OCI-LY3 (cell line): ENCODE measurements around the gene KIAA1328.

ENCODE experiments used
- H2AFZ ChIP-seq: fragments of 200-600, 300-600 bp; shearing (Covaris generic); 2 replicates; pipeline ENCODE4 v1.6.0; 2014; ENCODE audit warnings: antibody characterized with exemption, low read depth, low read length
- H3K27ac ChIP-seq: fragments of 200-600, 300-600 bp; sonication (generic); 2 replicates; pipeline ENCODE4 v1.5.1; 2014; ENCODE audit warnings: mild to moderate bottlenecking, low read length, moderate library complexity, mixed read lengths
- H3K27me3 ChIP-seq: fragments of 200-600, 300-600 bp; sonication (generic); 2 replicates; pipeline ENCODE4 v1.6.1; 2014; ENCODE audit warnings: low read depth, low read length, mixed read lengths
- H3K36me3 ChIP-seq: fragments of 200-600, 300-600 bp; sonication (generic); replicated peaks from 2 replicates; pipeline ENCODE3; 2014; ENCODE audit warnings: low read depth, low read length, mixed read lengths
- H3K4me1 ChIP-seq: fragments of 300-600, 200-600 bp; sonication (generic); 2 replicates; pipeline ENCODE4 v1.6.1; 2014; ENCODE audit warnings: low read length, mixed read lengths
- H3K4me2 ChIP-seq: fragments of 200-600, 300-600 bp; sonication (generic); 2 replicates; pipeline ENCODE4 v1.6.1; 2014; ENCODE audit warnings: low read length, mixed read lengths
- H3K4me3 ChIP-seq: fragments of 300-600, 200-600 bp; sonication (generic); 2 replicates; pipeline ENCODE4 v1.5.1; 2014; ENCODE audit warnings: antibody characterized with exemption, mild to moderate bottlenecking, low read length, moderate library complexity
- H3K79me2 ChIP-seq: fragments of 300-600, 200-600 bp; shearing (Covaris generic); 2 replicates; pipeline ENCODE4 v1.6.1; 2014; ENCODE audit warnings: mild to moderate bottlenecking, low read length, mixed read lengths
- H3K9ac ChIP-seq: fragments of 300-600, 200-600 bp; shearing (Covaris generic); 2 replicates; pipeline ENCODE4 v1.6.0; 2014; ENCODE audit warnings: mild to moderate bottlenecking, low read length, moderate library complexity
- H3K9me3 ChIP-seq: fragments of 200-600, 300-600 bp; shearing (Covaris generic); 2 replicates; pipeline ENCODE4 v1.6.1; 2014; ENCODE audit warnings: low read length, mixed read lengths; ENCODE audit not compliant: insufficient read depth
- H4K20me1 ChIP-seq: fragments of 200-600, 300-600 bp; sonication (generic); 2 replicates; pipeline ENCODE4 v1.6.1; 2016; ENCODE audit warnings: low read length, mixed read lengths; ENCODE audit not compliant: insufficient read depth
- EZH2phosphoT487 ChIP-seq: fragments of 200-600 bp; shearing (Covaris generic); IDR thresholded peaks from 2 replicates; pipeline ENCODE4 v1.6.1; 2018; ENCODE audit warnings: antibody characterized with exemption, mixed run types, low read depth
- TF ChIP-seq, protein P1 (sequence below): fragments of 200-600, 300-600 bp; sonication (generic); IDR thresholded peaks from 2 replicates; pipeline ENCODE4 v1.5.1; 2014; ENCODE audit warnings: antibody characterized with exemption, low read length, low read depth

Gene KIAA1328

GRCh38 chr18:37274309-37275236 is 445.6 kb downstream of the KIAA1328 start:
- Histone ChIP-seq H3K36me3 (no peaks in the 10 kb centered on the region), H4K20me1 (peaks cover 10% of the 10 kb centered on the region; the same call in 1 of the 2 replicates), H3K27ac (no peak overlapping the region), H3K27me3 (no peaks in the 10 kb centered on the region), H3K4me2 (no peak overlapping the region), H3K9ac (no peak overlapping the region), H2AFZ (no peak overlapping the region), H3K4me3 (no peak overlapping the region), H3K4me1 (no peaks in the 10 kb centered on the region), H3K9me3 (no peaks in the 10 kb centered on the region), H3K79me2 (no peaks in the 10 kb centered on the region)
- TF ChIP-seq EZH2phosphoT487, result no peak
- TF ChIP-seq, protein P1, sequence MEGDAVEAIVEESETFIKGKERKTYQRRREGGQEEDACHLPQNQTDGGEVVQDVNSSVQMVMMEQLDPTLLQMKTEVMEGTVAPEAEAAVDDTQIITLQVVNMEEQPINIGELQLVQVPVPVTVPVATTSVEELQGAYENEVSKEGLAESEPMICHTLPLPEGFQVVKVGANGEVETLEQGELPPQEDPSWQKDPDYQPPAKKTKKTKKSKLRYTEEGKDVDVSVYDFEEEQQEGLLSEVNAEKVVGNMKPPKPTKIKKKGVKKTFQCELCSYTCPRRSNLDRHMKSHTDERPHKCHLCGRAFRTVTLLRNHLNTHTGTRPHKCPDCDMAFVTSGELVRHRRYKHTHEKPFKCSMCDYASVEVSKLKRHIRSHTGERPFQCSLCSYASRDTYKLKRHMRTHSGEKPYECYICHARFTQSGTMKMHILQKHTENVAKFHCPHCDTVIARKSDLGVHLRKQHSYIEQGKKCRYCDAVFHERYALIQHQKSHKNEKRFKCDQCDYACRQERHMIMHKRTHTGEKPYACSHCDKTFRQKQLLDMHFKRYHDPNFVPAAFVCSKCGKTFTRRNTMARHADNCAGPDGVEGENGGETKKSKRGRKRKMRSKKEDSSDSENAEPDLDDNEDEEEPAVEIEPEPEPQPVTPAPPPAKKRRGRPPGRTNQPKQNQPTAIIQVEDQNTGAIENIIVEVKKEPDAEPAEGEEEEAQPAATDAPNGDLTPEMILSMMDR, result no peak

DNA sequence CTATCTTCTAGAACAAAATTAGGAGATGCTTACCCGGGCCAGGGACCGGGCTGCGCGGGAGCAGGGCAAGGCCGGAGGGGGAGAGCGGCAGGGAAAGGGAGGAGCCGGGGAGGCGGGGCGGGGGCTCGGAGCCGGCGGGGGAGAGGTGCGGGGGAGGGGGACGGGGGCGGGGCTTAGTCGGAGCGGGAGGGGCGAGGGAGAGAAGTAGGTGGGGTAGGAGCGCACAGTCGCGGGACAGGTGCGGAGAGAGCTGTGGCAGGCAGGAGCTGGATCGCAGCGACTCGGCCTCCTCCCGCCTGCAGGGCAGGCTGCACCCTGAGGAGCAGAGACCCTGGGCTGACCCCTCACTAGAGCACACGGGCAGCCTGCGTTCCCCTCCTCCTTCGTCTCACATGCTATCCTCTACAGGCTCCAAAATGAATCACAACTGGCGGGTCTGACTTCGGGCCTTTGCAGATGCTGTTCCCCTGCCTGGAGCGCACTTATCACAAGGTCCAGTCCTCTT is 446.4 kb downstream of the KIAA1328 start:
- Histone ChIP-seq H4K20me1 (peaks cover 4% of the 10 kb centered on the region; the same call in 1 of the 2 replicates), H3K79me2 (no peaks in the 10 kb centered on the region), H2AFZ (no peak overlapping the region), H3K4me1 (no peaks in the 10 kb centered on the region), H3K9me3 (no peaks in the 10 kb centered on the region), H3K4me3 (no peak overlapping the region), H3K36me3 (no peaks in the 10 kb centered on the region), H3K9ac (no peak overlapping the region), H3K27ac (no peak overlapping the region), H3K4me2 (no peak overlapping the region), H3K27me3 (0 out of 2 replicates have a peak, but pooled peaks cover 2% of the 10 kb centered on the region)
- TF ChIP-seq EZH2phosphoT487, result no peak
- TF ChIP-seq, protein P1, result no peak

DNA sequence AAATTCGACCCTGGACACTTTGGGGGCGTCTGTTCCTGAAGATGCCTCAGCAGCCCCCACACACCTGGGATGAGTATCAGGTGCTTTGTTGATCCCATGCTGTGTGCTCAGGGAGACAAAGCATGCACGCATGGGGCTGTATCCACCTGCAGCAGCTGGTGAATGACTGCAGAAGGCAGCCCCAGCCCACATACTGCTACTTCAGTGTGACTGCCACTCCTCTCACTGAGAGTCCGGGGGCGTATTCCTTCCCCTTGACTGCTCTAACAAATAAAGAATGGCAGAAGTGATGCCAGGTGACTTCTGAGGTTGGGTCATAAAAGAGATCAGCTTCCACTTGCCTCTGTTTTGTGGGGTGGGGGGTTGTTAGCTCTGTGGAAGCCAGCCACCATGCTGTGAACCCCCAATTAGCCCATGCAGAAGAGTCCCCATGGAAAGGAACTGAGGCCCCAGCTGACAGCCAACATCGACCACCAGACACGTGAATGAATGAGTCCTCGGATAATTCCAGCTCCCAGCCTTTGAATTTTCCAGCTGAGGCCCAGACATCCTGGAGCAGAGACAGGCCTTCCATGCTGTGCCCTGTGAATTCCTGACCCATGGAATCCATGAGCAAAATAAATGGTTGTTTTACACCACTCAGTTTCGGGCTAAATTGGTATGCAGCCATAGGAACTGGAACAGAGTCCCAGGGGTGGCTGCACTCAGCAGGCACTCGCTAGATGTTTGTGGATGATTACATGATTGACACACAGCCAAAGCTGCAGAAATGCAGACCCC is 447.4 kb downstream of the KIAA1328 start:
- Histone ChIP-seq H3K36me3 (no peaks in the 10 kb centered on the region), H3K27ac (no peak overlapping the region), H3K9me3 (no peaks in the 10 kb centered on the region), H3K4me3 (no peak overlapping the region), H3K27me3 (peaks cover 12% of the 10 kb centered on the region; the same call in 1 of the 2 replicates), H3K9ac (no peak overlapping the region), H3K79me2 (no peaks in the 10 kb centered on the region), H4K20me1 (no peaks in the 10 kb centered on the region), H3K4me1 (no peaks in the 10 kb centered on the region), H3K4me2 (no peak overlapping the region), H2AFZ (no peak overlapping the region)
- TF ChIP-seq, protein P1, result no peak
- no peak for TF ChIP-seq EZH2phosphoT487

DNA sequence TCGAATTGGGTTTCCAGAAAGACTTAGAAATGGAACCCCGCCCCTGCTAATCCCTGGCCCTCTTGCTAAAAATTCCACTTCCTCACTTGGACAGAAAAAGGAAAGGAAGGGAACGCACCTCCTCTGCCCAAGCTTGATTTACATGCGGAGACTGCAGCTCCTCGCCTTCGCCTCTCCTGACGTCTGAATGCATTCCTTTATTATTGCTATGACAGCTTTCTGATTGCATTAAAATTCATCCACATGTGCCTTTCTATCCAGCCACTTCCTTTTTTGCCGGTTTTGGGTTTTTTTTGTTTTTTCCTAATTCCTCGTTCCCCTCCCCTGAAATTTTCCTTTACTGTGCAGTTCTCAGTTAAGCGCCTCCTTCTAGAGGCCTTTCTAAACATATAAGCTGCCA is 448.9 kb downstream of the KIAA1328 start:
- no peak overlapping the region for H3K4me3 ChIP-seq
- H3K36me3 ChIP-seq, result no peaks in the 10 kb centered on the region
- H2AFZ ChIP-seq, result no peak overlapping the region
- H4K20me1 ChIP-seq, result no peaks in the 10 kb centered on the region
- H3K9ac ChIP-seq, result no peak overlapping the region
- no peak overlapping the region for H3K27ac ChIP-seq
- H3K9me3 ChIP-seq, result no peaks in the 10 kb centered on the region
- H3K4me2 ChIP-seq, result no peak overlapping the region
- no peaks in the 10 kb centered on the region for H3K79me2 ChIP-seq
- H3K4me1 ChIP-seq, result no peaks in the 10 kb centered on the region
- TF ChIP-seq, protein P1, result no peak
- TF ChIP-seq EZH2phosphoT487, result no peak
- peaks cover 13% of the 10 kb centered on the region; the same call in 1 of the 2 replicates for H3K27me3 ChIP-seq
